ENCODE results near the gene IGF2R.

Gene IGF2R

GRCh38 chr6:160102956-160103824, 134.3 kb downstream of the IGF2R start:
- TF ChIP-seq MYC (IDR thresholded peaks at IDR 0.05; ENCODE audit: low read depth, low read length) = no peak
- TF ChIP-seq, protein P1, sequence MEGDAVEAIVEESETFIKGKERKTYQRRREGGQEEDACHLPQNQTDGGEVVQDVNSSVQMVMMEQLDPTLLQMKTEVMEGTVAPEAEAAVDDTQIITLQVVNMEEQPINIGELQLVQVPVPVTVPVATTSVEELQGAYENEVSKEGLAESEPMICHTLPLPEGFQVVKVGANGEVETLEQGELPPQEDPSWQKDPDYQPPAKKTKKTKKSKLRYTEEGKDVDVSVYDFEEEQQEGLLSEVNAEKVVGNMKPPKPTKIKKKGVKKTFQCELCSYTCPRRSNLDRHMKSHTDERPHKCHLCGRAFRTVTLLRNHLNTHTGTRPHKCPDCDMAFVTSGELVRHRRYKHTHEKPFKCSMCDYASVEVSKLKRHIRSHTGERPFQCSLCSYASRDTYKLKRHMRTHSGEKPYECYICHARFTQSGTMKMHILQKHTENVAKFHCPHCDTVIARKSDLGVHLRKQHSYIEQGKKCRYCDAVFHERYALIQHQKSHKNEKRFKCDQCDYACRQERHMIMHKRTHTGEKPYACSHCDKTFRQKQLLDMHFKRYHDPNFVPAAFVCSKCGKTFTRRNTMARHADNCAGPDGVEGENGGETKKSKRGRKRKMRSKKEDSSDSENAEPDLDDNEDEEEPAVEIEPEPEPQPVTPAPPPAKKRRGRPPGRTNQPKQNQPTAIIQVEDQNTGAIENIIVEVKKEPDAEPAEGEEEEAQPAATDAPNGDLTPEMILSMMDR (IDR thresholded peaks at IDR 0.05; ENCODE audit: low read depth, low read length) = peak; percentile 57
- H3K4me3 ChIP-seq (ENCODE audit: low read depth, low read length) = no peak overlapping the region
- peak; percentile 65 for DNase-seq (ENCODE audit: low read depth)

DNA sequence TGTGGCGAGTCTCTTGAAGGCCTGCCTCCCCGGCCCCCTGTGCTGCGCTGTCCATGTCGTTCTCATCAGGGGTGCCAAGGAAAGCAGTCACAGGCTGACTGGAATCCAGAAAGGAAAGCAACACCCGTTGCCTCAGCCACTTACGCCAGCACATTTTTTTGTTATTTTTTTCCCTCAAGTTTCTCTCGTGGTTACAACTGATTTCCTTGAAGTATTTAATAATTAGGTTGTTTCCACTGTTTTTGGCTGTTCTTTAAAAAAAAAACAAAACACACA, 134.9 kb downstream of the IGF2R start:
- TF ChIP-seq MYC (IDR thresholded peaks at IDR 0.05; ENCODE audit: low read depth, low read length) = no peak
- TF ChIP-seq MAX (IDR thresholded peaks at IDR 0.05; ENCODE audit: low read depth, low read length) = no peak
- TF ChIP-seq, protein P1 (IDR thresholded peaks at IDR 0.05; ENCODE audit: low read depth, low read length) = no peak
- TF ChIP-seq POLR2A (IDR thresholded peaks at IDR 0.05; ENCODE audit: extremely low read depth, insufficient read length) = no peak
- DNase-seq (ENCODE audit: low read depth) = no peak
- H3K4me3 ChIP-seq (ENCODE audit: low read depth, low read length) = no peak overlapping the region

GRCh38 chr6:160104821-160105517, 136.1 kb downstream of the IGF2R start:
- DNase-seq (ENCODE audit: low read depth) = no peak
- TF ChIP-seq, protein P1 (IDR thresholded peaks at IDR 0.05; ENCODE audit: low read depth, low read length) = no peak
- no peak for TF ChIP-seq MAX (IDR thresholded peaks at IDR 0.05; ENCODE audit: low read depth, low read length)
- no peak for TF ChIP-seq MYC (IDR thresholded peaks at IDR 0.05; ENCODE audit: low read depth, low read length)
- no peak for TF ChIP-seq POLR2A (IDR thresholded peaks at IDR 0.05; ENCODE audit: extremely low read depth, insufficient read length)
- H3K4me3 ChIP-seq (ENCODE audit: low read depth, low read length) = no peak overlapping the region

DNA sequence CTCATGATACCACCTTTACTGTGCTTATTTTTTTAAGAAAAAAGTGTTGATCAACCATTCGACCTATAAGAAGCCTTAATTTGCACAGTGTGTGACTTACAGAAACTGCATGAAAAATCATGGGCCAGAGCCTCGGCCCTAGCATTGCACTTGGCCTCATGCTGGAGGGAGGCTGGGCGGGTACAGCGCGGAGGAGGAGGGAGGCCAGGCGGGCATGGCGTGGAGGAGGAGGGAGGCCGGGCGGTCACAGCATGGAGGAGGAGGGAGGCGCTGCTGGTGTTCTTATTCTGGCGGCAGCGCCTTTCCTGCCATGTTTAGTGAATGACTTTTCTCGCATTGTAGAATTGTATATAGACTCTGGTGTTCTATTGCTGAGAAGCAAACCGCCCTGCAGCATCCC, 137.1 kb downstream of the IGF2R start:
- DNase-seq (ENCODE audit: low read depth) = no peak
- no peak overlapping the region for H3K4me3 ChIP-seq (ENCODE audit: low read depth, low read length)
- TF ChIP-seq POLR2A (IDR thresholded peaks at IDR 0.05; ENCODE audit: extremely low read depth, insufficient read length) = no peak
- no peak for TF ChIP-seq MYC (IDR thresholded peaks at IDR 0.05; ENCODE audit: low read depth, low read length)
- TF ChIP-seq, protein P1 (IDR thresholded peaks at IDR 0.05; ENCODE audit: low read depth, low read length) = no peak
- TF ChIP-seq MAX (IDR thresholded peaks at IDR 0.05; ENCODE audit: low read depth, low read length) = no peak

GRCh38 chr6:160106701-160107100, 137.8 kb downstream of the IGF2R start:
- TF ChIP-seq, protein P1 (IDR thresholded peaks at IDR 0.05; ENCODE audit: low read depth, low read length) = no peak
- no peak for TF ChIP-seq MYC (IDR thresholded peaks at IDR 0.05; ENCODE audit: low read depth, low read length)
- TF ChIP-seq MAX (IDR thresholded peaks at IDR 0.05; ENCODE audit: low read depth, low read length) = no peak
- TF ChIP-seq POLR2A (IDR thresholded peaks at IDR 0.05; ENCODE audit: extremely low read depth, insufficient read length) = no peak
- DNase-seq (ENCODE audit: low read depth) = no peak
- no peak overlapping the region for H3K4me3 ChIP-seq (ENCODE audit: low read depth, low read length)
